Measurements from ENCODE around the gene GIPC2.
"Not testable (repeated sequence)": the region's sequence is repeated elsewhere in the genome, so short reads cannot be mapped to it uniquely, and the experiment has no call there.

Gene GIPC2

DNA sequence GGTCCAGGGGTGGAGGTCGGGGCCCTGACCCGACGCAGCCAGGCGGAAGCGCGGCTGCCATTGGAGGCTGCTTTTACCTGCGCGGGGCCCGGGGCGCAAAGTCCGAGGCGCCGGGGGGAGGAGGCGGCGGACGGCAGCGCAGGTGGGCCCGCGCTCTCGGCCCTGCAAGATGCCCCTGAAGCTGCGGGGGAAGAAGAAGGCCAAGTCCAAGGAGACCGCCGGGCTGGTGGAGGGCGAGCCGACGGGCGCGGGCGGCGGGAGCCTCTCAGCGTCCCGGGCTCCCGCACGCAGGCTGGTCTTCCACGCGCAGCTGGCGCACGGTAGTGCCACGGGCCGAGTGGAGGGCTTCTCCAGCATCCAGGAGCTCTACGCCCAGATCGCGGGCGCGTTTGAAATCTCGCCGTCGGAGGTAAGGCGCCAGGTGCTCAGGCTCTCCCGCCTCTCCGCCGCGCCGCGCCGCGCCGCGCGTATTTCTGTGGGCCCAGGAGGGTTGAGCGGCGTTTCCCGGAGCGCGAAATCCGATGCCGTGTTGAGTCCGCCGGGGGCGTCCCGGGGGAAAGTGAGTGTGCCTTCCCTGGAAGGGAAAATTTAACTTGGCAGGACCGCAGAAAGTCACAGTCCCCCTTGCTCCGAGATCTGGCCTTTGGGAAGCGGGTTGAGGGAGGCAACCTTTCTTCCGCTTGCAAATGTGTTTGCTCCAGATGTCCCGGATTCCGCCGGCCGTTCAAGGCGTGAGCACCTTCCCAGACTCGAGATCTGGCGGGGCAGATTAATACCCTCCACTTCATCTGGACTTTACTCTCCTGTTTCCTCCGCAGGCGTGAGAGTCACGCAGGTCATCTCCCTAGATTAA, at the start of gene GIPC2:
Gene GIPC2 (plus strand): TSS at position 41 of the 853 bp plus-strand sequence. CDS start 129 bp downstream, at position 170.
- peak; percentile 57 for DNase-seq

- DNase-seq, result no peak
Measured at GRCh38 chr1:77996734-77997133, 49.0 kb upstream of the GIPC2 start.

DNA sequence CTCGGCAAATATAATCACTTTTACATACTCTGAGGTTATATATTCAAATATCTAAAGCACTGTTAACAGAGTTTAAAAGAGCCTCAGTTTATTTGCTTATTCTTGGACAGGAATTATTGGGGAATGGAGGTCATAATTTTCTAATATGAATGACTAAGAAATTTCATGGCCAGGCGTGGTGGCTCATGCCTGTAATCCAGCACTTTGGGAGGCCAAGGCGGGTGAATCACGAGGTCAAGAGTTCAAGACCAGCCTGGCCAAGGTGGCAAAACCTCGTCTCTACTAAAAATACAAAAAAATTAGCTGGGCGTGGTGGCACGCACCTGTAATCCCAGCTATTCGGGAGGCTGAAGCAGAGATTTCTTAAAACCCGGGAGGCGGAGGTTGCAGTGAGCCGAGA, 45.2 kb upstream of the GIPC2 start:
- DNase-seq, result not testable (repeated sequence)

- DNase-seq, result no peak
Measured at GRCh38 chr1:78003070-78003746, 42.6 kb upstream of the GIPC2 start.

DNA sequence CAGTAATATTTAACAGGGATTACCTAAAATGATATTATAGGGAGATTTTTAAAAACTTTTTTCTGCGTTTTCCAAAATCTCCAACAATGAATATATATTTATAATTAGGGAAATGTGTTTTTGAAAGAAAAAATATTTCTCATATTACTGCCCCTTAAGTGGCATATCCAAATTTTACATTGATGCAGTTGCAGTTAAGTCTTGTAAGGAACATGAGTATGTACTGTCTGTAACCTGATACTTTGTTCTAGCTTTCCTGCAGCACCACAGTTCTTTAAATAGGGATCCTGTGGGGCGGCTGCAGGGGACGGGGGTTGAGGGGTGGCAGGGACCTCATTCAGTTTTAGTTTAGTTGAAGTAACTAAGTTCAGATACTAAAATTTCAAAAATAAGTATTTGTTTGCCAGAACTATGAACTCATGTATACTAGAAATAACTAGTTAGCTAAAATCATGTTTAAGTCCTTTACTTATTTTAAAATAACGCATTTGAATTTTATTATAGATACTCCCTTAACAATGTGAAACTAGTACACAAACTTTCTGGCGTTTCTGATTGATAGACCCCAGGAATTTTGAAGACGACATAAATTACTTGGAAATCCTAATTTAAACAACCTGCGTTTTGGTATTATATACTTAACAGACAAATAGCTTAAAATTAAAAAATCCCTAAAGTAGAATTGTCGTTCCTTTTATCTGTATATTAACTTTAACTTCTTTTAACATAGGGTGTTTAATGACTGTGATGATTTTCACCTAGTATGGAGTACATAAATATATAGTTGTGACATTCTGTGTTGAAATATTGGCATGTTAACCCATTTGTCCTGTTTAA, 41.7 kb upstream of the GIPC2 start:
- peak; percentile 65 for DNase-seq

GRCh38 chr1:78004719-78005447, 40.9 kb upstream of the GIPC2 start, which contains the start of gene DNAJB4:
TSS of gene DNAJB4 (plus strand) at chr1:78004939. CDS start at chr1:78005111, 172 bp downstream.
- DNase-seq, result peak; percentile 69

GRCh38 chr1:78005448-78005722, 40.4 kb upstream of the GIPC2 start:
- DNase-seq, result no peak

DNA sequence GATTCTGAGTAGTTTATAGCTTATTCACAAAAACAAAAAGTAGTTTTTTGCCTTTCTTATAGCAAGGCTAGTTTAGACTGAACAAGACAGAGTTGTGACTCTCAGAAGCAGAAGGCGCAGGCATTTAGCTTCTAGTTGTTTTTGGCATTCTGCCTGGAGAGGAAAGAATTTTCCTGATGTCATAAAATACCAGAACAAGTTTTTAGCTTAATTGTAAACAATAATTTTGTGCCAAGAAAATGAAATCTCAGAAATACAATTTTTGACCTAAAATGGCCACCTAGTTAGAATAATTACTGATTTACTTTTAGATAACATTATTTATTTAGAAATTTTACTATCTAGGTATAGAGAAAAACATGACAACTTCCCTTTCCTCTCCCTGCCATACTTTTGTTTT, 40.0 kb upstream of the GIPC2 start:
- DNase-seq, result no peak

GRCh38 chr1:78006521-78006920, 39.2 kb upstream of the GIPC2 start:
- no peak for DNase-seq

DNA sequence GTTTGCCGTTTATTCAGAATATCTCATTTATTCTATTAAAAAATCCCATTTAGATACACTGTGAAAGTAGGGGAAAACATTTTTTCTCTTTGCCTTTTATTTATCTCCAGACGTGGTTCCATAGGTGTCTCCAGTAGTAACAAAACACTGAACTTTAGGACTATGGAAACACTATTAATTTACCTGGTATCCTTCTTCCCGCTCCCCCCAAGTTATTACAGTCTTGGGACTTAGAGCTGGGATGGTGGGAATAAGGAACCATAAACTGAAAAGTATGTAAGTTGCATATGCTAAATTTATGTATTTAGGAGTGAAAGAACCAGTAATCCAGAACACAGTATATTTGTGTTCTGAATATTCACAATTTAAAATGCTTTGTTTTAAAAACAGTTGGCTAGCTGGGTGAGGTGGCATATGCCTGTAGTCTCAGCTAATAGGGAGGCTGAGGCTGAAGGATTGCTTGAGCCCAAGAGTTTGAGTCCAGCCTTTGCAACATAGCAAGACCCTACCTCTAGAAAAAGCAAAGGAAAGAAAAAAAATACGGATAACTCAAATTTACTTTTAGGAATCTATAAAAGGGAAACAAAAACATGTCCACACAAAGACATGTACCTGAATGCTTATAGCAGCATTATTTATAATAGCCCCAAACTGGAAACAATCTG, 38.0 kb upstream of the GIPC2 start:
- no peak for DNase-seq

DNA sequence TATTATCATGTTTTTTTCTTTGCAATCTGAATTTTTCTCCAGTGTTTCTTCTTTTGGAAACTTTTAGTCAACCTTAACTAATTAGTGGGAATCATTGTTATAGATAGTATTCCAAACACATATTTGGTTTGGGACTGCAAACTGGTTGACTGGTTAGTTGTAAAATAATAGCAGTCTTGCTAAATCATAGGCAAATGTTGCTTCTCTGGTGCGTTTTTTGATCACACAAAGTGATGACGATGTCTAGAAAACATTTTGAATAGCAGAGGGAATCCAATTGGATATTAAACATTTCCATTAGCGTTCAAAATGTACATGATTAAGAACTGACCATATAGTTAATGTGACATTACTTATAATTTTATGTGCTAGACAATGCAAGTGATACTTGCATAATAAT, 36.5 kb upstream of the GIPC2 start:
- DNase-seq, result no peak

DNA sequence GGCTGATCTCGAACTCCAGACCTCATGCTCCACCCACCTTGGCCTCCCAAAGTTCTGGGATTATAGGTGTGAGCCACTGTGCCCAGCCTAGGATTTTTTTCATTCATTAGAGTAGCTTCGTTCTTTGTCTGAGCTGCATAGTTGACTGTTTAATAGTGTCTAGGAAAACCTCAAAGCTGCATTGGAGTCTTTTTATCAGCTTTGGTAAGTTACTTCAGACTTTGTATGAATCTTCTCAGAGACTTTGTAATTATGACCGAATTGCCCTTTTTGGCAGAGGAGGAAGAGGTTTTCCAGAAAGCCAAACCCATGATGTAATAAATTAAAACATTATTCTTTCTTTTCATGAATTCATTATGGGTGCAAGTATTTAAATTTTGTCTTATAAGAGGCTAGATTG, 35.9 kb upstream of the GIPC2 start:
- DNase-seq, result no peak

DNA sequence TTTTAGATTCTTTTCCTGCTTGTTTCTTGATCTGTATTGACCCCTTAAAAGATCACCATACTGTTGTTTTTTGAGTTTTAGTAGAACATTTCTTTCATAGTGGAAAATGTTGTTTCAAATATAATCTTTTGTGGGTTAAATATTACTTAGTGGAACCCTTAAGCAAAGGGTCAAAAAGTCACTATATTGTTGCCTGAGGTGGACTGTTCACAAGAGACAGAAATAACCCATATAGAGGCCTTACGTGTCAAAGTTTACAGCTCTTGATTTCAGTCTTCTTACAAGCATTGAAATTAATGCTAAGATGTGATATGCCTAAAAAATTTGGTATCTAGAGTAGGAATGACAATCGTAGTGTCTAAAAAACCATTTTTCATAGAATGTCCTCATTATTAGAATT, 34.7 kb upstream of the GIPC2 start:
- DNase-seq, result no peak

- no peak for DNase-seq
Measured at GRCh38 chr1:78015148-78015547, 30.6 kb upstream of the GIPC2 start.

GRCh38 chr1:78019024-78019423, 26.7 kb upstream of the GIPC2 start:
- no peak for DNase-seq

- DNase-seq, result not testable (repeated sequence)
Measured at GRCh38 chr1:78021134-78021533, 24.6 kb upstream of the GIPC2 start.

DNA sequence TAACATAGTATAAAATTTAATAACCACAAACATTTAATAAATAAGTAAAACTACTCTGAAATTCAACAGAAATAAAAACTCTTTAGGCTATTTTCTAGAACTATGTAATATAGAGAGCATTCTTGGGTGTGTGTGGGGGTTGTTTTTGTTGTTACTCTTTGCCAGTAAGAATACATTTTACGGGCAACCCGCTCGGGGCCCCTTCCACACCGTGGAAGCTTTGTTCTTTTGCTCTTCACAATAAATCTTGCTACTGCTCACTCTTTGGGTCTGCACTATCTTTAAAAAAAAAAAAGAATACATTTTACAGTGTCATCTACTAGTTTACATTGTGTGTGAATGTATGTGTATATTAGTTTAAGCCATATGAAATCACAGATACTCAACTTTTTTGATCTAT, 16.0 kb upstream of the GIPC2 start:
- no peak for DNase-seq

GRCh38 chr1:78032996-78033796, 12.6 kb upstream of the GIPC2 start:
- no peak for DNase-seq

GRCh38 chr1:78033797-78034172, 12.0 kb upstream of the GIPC2 start:
- DNase-seq, result no peak

DNA sequence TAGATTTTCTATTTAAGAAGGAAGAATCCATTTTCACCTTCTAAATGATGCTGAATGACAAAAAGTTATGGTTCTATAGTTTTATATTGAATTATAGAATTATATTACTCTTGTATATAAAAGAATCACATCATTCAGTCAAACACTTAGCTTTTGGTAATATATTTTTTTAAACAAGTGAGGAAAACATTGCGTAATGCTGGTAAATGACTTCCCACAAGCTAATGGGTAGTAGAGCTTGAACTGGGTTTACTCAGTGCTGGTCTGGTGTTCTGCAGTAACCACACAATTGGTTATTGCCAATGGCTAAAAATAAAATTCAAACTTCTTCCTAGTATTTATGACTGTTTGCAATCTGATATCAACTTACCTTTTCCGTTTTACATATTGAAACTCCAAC, 10.6 kb upstream of the GIPC2 start:
- no peak for DNase-seq

DNA sequence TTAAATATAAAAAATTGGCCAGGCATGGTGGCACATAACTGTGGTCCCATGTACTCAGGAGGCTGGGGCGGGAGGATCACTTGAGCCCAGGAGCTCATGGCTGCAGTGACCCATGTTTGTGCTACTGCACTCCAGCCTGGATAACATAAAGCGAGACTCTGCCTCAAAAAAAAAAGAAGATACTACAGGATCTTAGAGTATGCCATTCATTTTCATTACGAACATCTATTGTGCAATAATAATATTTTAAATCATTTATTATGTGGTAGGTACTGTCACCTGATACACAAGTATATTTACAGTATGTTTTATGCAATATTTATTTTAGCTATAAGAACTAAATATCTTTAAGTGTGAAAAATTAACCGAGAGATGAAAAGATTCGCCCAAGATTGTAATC, 9.3 kb upstream of the GIPC2 start:
- DNase-seq, result no peak

DNA sequence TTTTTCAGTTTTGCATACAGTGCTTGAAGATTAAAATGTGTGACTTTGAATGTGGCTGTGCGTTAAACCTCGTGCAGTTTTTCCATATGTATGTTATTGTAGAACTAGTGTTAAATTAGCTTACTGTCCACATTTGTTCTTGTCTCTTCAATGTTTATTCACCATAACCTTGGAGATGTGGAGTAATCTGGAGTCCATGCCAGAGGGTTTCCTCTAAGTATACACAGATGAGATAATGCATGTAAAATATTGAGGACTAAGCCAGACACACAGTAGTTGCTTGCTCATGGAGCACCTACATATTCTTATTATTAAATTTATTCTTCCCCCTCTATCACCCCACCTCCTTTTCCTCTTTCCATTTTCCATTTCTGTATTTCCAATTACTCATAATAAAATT, 7.7 kb upstream of the GIPC2 start:
- DNase-seq, result no peak

Measured in activated CD4-positive, alpha-beta T cell treated with anti-CD3 and anti-CD28 coated beads for 48 hours (primary cell).